HepG2 (cell line): Measurements from ENCODE around the gene TBC1D10A.

Source experiments
- CBX2 ChIP-seq, 2 experiments: fragments of 200-600 bp in 1 of 2; sonication (generic); formaldehyde crosslinking in 1 of 2; IDR thresholded peaks; 2 replicates each; pipeline versions ENCODE4 v1.7.0 to v1.8.1; 2018 to 2022; ENCODE audit warnings: low read depth in 2 of 2, low read length in 1 of 2, mild to moderate bottlenecking in 1 of 2, missing genetic modification reagents in 1 of 2
- RAD21 ChIP-seq: fragments of 450-650 bp; formaldehyde crosslinking; IDR thresholded peaks from 2 replicates; pipeline ENCODE4 v1.5.0; 2020; ENCODE audit warnings: mild to moderate bottlenecking
- SAP130 ChIP-seq: IDR thresholded peaks from 2 replicates; pipeline ENCODE4 v1.6.1; 2016; ENCODE audit warnings: low read depth
- ZNF670 ChIP-seq: sonication (generic); formaldehyde crosslinking; IDR thresholded peaks from 2 replicates; pipeline ENCODE4 v1.8.0; 2022; ENCODE audit warnings: mild to moderate bottlenecking, missing genetic modification reagents, borderline replicate concordance
- TF ChIP-seq, protein P1 (sequence below): sonication (generic); formaldehyde crosslinking; IDR thresholded peaks from 2 replicates; pipeline ENCODE4 v1.5.1; 2020; ENCODE audit warnings: missing genetic modification reagents, mild to moderate bottlenecking, borderline replicate concordance
- TF ChIP-seq, protein P2 (sequence below): sonication (generic); formaldehyde crosslinking; conservative IDR thresholded peaks from 2 replicates; pipeline ENCODE4 v1.4.0; 2020; ENCODE audit warnings: missing genetic modification reagents

DNA sequence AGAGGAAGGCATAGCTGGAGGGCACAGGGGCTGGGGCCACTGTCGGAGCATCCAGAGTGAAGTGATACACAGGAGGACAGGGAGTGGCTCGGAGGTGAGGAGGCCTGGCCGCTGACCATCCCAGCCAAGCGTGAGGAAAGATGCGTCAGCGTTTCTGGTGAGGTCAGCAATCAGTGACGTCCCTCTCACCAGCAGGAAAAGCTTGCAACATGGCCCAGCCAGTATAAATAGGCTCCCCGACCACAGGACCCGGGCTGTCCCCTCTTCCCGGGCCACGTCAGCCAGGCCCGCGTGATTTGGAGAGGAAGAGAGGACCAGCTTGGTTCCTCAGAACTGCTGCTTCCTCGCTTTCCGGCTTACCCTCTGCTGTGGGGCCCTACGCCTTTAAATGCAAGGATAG, 55.9 kb downstream of the TBC1D10A start:
- TF ChIP-seq, protein P1, sequence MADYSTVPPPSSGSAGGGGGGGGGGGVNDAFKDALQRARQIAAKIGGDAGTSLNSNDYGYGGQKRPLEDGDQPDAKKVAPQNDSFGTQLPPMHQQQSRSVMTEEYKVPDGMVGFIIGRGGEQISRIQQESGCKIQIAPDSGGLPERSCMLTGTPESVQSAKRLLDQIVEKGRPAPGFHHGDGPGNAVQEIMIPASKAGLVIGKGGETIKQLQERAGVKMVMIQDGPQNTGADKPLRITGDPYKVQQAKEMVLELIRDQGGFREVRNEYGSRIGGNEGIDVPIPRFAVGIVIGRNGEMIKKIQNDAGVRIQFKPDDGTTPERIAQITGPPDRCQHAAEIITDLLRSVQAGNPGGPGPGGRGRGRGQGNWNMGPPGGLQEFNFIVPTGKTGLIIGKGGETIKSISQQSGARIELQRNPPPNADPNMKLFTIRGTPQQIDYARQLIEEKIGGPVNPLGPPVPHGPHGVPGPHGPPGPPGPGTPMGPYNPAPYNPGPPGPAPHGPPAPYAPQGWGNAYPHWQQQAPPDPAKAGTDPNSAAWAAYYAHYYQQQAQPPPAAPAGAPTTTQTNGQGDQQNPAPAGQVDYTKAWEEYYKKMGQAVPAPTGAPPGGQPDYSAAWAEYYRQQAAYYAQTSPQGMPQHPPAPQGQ (CRISPR knock-in tag): no peak
- TF ChIP-seq ZNF670 (CRISPR knock-in tag): no peak
- TF ChIP-seq CBX2 (IDR thresholded peaks at IDR 0.05; ENCODE audit: low read depth, low read length): no peak
- TF ChIP-seq CBX2 (CRISPR knock-in tag; IDR thresholded peaks at IDR 0.05; ENCODE audit: low read depth): no peak
- TF ChIP-seq RAD21 (CRISPR knock-in tag): no peak
- TF ChIP-seq, protein P2, sequence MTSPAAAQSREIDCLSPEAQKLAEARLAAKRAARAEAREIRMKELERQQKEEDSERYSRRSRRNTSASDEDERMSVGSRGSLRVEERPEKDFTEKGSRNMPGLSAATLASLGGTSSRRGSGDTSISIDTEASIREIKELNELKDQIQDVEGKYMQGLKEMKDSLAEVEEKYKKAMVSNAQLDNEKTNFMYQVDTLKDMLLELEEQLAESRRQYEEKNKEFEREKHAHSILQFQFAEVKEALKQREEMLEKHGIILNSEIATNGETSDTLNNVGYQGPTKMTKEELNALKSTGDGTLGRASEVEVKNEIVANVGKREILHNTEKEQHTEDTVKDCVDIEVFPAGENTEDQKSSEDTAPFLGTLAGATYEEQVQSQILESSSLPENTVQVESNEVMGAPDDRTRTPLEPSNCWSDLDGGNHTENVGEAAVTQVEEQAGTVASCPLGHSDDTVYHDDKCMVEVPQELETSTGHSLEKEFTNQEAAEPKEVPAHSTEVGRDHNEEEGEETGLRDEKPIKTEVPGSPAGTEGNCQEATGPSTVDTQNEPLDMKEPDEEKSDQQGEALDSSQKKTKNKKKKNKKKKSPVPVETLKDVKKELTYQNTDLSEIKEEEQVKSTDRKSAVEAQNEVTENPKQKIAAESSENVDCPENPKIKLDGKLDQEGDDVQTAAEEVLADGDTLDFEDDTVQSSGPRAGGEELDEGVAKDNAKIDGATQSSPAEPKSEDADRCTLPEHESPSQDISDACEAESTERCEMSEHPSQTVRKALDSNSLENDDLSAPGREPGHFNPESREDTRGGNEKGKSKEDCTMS (CRISPR knock-in tag): no peak
- no peak for TF ChIP-seq SAP130
